ENCODE data around the gene ULK4. TPM values are rescaled to one million over a fixed set of nuclear protein-coding genes. Genes with fewer than 3 reads are reported as not detected.

ULK4 gene
- total and polyA plus RNA-seq, 2 of the 8 experiments (the other 6 are each of a cell fraction or from before 2014, with no cell fraction given): 3.0 to 10.8 TPM

- TF ChIP-seq CHD7 (IDR thresholded peaks at IDR 0.05; ENCODE audit: insufficient replicate concordance, low read length) (no peak), CTBP2 (IDR thresholded peaks at IDR 0.05; ENCODE audit: borderline replicate concordance, insufficient read depth, insufficient read length, low read length) (no peak), SP4 (IDR thresholded peaks at IDR 0.05; ENCODE audit: low read length) (no peak), GTF2F1 (IDR thresholded peaks at IDR 0.05; ENCODE audit: borderline replicate concordance, low read depth, low read length) (no peak), KDM5A (IDR thresholded peaks at IDR 0.05; ENCODE audit: low read length) (no peak), KDM4A (IDR thresholded peaks at IDR 0.05; ENCODE audit: low read depth, low read length, severe bottlenecking) (no peak), JUND (IDR thresholded peaks at IDR 0.05; ENCODE audit: low read length) (no peak), MAX (IDR thresholded peaks at IDR 0.05) (no peak), CEBPB (IDR thresholded peaks at IDR 0.05; ENCODE audit: low read depth, low read length) (no peak), RBBP5 (IDR thresholded peaks at IDR 0.05; ENCODE audit: borderline replicate concordance, low read depth, low read length) (no peak)
Measured at GRCh38 chr3:41419809-41420208, 542.1 kb downstream of the ULK4 start (continued).

All from H1 (cell line).